NB4 (cell line): ENCODE data around the gene CSRNP3.
"Not testable (repeated sequence)": the region's sequence is repeated elsewhere in the genome, so short reads cannot be mapped to it uniquely, and the experiment has no call there.

ENCODE experiments used
- POLR2A ChIP-seq: IDR thresholded peaks from 2 replicates; pipeline ENCODE4 v1.6.1; 2011; ENCODE audit warnings: mild to moderate bottlenecking; ENCODE audit not compliant: insufficient read length; ENCODE audit errors: extremely low read depth
- TF ChIP-seq, protein P1 (sequence below): IDR thresholded peaks from one replicate; pipeline ENCODE4 v1.5.1; 2012; ENCODE audit warnings: low read depth, low read length

DNA sequence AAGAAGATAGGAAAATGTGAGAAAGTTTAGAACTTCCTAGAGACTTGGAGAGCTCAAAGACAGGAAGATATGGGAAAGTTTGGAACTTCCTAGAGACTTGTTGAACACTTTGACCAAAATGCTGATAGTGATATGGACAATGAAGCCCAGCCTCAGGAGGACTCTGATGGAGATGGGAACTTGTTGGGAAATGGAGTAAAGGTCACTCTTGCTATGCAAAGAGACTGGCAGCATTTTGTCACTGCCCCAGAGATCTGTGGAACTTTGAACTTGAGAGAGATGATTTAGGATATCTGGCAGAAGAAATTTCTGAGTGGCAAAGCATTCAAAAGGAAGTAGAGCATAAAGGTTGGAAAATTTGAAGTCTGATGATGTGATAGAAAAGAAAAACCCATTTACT is 121.5 kb downstream of the CSRNP3 start:
- TF ChIP-seq, protein P1, sequence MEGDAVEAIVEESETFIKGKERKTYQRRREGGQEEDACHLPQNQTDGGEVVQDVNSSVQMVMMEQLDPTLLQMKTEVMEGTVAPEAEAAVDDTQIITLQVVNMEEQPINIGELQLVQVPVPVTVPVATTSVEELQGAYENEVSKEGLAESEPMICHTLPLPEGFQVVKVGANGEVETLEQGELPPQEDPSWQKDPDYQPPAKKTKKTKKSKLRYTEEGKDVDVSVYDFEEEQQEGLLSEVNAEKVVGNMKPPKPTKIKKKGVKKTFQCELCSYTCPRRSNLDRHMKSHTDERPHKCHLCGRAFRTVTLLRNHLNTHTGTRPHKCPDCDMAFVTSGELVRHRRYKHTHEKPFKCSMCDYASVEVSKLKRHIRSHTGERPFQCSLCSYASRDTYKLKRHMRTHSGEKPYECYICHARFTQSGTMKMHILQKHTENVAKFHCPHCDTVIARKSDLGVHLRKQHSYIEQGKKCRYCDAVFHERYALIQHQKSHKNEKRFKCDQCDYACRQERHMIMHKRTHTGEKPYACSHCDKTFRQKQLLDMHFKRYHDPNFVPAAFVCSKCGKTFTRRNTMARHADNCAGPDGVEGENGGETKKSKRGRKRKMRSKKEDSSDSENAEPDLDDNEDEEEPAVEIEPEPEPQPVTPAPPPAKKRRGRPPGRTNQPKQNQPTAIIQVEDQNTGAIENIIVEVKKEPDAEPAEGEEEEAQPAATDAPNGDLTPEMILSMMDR: not testable (repeated sequence)
- not testable (repeated sequence) for TF ChIP-seq POLR2A
